Forelimb muscle (tissue), 1 donor: ENCODE measurements around the gene C20orf141. TPM values are rescaled to one million over a fixed set of nuclear protein-coding genes. Genes with fewer than 3 reads are reported as not detected.

Experiments
- DNase-seq: peaks from one replicate; pipeline ENCODE4 v3.0.0-alpha.2; 2013; ENCODE audit warnings: low read depth
- polyA plus RNA-seq: library from polyadenylated mRNA; unstranded; fragments of 120-200 nt; gene quantifications from one replicate; pipeline ENCODE4 v1.2.1, GENCODE V29; 2013; ENCODE audit not compliant: insufficient read length

The C20orf141 gene
- polyA plus RNA-seq, 1 donor = not detected

DNA sequence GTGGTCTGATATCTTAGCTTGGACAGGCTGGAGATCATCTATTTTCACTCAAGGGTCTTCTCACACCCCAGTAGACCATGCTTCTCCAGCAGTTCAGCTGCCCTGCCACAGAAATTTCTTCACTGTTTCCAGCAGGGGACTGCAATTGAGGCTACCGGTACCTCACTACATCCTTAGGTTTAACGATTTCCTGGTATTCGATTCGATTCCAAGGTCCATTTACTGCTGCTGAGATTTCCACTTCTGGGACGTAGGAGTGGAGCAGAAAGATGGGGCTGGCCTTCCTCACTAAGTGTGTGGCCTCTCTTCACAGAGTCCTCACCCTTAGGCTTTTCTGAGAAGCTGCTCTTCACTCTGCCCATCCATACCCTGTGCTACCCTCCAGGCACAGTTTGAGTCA lies 31.9 kb downstream of the C20orf141 start:
- no peak for DNase-seq

DNA sequence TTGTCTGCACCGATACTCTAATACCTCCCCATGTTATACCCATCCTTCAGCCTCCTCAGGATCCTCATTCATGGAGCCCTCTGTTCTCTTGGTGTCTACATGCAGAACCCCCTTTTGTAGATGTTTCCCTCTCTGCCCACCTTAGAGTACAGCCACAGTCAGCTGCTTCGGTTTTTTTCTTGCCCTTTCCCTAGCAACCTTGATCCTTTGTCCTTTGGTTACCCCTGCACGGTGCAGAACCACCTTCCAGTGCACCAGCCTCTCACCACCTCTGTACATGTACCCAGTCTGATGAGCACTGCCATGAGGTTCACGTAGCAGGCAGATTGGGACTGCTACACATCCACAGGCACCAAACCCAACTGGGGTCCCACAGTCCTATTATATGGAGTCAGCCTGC lies 33.0 kb downstream of the C20orf141 start:
- DNase-seq = no peak

DNA sequence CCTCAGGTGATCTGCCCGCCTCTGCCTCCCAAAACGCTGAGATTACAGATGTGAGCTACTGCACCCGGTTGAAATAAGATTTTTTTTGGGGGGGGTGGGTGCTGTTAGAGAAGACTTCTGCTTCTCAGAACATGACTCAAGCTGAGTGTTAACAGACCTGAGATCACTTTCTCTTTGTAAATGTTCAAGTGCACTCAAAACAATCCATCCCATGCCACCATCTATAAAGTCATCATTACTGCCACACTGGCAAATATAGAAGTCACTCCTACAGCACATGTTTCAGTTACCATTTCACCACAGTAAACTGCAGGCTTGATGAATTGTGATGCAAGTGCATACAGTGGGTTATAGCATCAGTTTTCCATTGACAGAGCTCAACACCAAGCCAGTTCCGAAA lies 34.7 kb downstream of the C20orf141 start:
- no peak for DNase-seq

DNA sequence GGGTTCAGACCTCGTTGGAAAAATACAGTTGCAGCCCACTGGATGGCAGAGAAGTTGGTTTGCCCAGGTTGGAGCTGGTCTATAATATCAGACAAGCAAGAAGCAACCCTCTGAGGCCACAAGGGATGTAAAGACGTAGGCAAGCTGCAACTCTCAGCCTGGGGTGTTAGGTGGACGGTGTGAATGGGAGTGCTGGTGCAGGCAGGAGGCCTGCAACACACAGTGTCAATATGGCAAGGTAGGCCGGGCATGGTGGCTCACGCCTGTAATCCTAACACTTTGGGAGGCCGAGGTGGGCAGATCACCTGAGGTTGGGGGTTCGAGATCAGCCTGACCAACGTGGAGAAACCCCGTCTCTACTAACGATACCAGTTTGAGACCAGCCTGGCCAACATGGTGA lies 36.3 kb downstream of the C20orf141 start:
- no peak for DNase-seq

DNA sequence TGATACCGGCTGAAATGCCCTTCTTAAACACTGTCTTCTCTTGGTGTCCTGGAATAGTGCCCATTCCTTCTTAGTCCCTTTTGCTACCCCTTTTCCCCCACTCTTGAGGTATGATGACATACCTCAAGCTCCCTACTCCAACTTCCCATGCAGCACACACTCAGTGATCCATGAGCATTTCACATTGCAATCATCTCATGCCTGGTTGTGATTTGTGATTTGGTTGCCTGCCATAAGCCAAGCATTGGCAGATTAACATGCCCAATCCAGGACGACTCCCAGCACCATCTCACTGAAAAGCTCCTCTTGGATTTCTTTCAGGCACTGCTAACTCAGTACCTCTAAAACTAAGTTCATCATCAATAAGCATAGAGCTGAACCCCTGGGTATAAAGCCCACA lies 43.8 kb downstream of the C20orf141 start:
- no peak for DNase-seq

DNA sequence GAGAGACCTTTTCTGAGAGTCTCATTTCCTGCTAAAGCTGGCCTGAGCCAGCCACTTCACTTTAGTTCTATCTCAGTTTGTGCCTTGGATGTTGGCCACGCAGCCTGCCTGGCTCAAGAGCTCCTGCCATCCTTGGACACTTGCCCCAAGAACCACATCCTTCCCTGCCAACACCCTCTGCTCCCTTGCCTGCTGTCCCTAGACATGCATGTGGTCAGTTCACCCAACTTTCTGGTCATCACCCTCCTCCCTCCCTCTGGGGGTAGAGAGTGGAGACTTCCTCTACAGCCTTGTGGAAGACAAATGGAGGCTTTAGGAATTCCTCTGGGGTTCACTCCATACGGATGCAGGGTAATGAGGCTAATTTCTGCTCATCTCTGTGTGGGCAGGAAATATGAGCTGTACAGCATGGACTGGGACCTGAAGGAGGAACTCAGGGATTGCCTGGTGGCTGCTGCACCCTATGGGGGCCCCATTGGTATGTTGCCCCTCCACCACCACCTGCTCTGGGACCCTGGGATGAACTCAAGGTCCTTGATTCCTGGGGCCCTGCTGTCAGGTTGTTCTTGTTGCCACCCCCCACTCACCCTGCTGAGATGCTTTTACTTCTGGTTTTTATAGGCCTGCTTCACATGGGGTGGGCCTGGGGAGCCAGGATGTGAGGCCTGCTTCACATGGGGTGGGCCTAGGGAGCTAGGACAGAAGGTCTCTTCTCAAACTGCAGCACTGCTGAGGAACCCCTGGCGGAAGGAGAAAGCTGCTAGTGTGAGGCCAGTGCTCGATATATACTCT lies 44.7 kb downstream of the C20orf141 start:
- DNase-seq = no peak

DNA sequence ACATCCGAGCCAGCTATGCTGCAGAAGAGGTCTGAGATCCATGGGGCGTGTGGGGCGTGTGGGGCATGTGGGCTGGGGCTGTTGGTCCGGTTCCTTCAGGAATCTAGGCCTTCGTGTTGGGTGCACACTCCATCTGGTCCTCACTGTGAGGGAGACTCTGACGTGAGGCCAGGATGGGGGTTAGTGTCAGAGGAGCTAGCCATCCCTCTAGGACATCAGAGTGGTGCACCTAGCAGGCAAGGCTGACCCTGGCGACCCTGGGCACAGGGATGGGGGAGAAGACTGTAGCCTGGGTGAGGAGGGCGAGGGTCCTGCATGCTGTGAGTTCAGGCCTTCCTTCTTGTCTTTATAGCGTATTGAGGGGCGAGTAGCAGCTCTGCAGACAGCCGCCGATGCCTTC lies 49.8 kb downstream of the C20orf141 start:
- DNase-seq = no peak

DNA sequence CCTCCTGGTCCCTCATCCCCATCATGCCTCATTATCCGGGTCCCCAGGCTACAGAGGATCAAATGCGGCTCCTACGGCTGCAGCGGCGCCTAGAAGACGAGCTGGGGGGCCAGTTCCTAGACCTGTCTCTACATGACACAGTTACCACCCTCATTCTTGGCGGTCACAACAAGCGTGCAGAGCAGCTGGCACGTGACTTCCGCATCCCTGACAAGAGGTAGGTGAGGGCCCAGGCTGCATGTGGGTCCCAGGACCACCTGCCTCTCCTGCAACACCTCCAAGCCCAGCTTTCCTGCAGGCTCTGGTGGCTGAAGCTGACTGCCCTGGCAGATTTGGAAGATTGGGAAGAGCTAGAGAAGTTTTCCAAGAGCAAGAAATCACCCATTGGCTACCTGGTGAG lies 50.3 kb downstream of the C20orf141 start:
- no peak for DNase-seq

Other genes starting within 250 kb of the C20orf141 start
- gene NOP56, start 162.4 kb upstream of the C20orf141 start, polyA plus RNA-seq = 153 TPM
- 99.0 TPM for gene IDH3B, start 150.8 kb upstream of the C20orf141 start, polyA plus RNA-seq
- gene EBF4, start 122.2 kb upstream of the C20orf141 start, polyA plus RNA-seq = 9.0 TPM
- 31.6 TPM for gene CPXM1, start 14.4 kb upstream of the C20orf141 start, polyA plus RNA-seq
- not detected for gene TMEM239, start 1.4 kb downstream of the C20orf141 start, polyA plus RNA-seq
- 26.2 TPM for gene PCED1A, start 25.7 kb downstream of the C20orf141 start, polyA plus RNA-seq
- gene VPS16, start 25.8 kb downstream of the C20orf141 start, polyA plus RNA-seq = 20.0 TPM
- 38.4 TPM for gene PTPRA, start 58.5 kb downstream of the C20orf141 start, polyA plus RNA-seq
- gene GNRH2, start 228.6 kb downstream of the C20orf141 start, polyA plus RNA-seq = 0.19 TPM
- gene MRPS26, start 231.1 kb downstream of the C20orf141 start, polyA plus RNA-seq = 35.0 TPM